GM18517 (cell line): ENCODE results near the gene UBAC2.
A peak's percentile ranks its signal among the peaks of the same experiment; 100 is the strongest.

Source experiments
- ATAC-seq: cut with Tn5 transposase; IDR thresholded peaks from one replicate; pipeline ENCODE4 v1.9.1; 2021; ENCODE audit warnings: mild to moderate bottlenecking, moderate library complexity; ENCODE audit not compliant: unreplicated experiment

Gene UBAC2

GRCh38 chr13:99307648-99308339 is 107.1 kb downstream of the UBAC2 start:
- ATAC-seq, result no peak

- ATAC-seq, result no peak
Measured at GRCh38 chr13:99308471-99309087, 107.9 kb downstream of the UBAC2 start.

- ATAC-seq, result peak; percentile 51
Measured at GRCh38 chr13:99310382-99311031, 109.9 kb downstream of the UBAC2 start.

- ATAC-seq, result no peak
Measured at GRCh38 chr13:99311137-99311536, 110.5 kb downstream of the UBAC2 start.

GRCh38 chr13:99311748-99312492 is 111.3 kb downstream of the UBAC2 start:
- ATAC-seq, result no peak

GRCh38 chr13:99312493-99312883 is 111.8 kb downstream of the UBAC2 start:
- ATAC-seq, result no peak

- ATAC-seq, result no peak
Measured at GRCh38 chr13:99313501-99313900, 112.8 kb downstream of the UBAC2 start.

- ATAC-seq, result no peak
Measured at GRCh38 chr13:99313941-99314340, 113.3 kb downstream of the UBAC2 start.

- ATAC-seq, result no peak
Measured at GRCh38 chr13:99314640-99315176, 114.1 kb downstream of the UBAC2 start.

- no peak for ATAC-seq
Measured at GRCh38 chr13:99315186-99315585, 114.5 kb downstream of the UBAC2 start.

GRCh38 chr13:99316224-99316623 is 115.6 kb downstream of the UBAC2 start:
- no peak for ATAC-seq

GRCh38 chr13:99316657-99317256 is 116.1 kb downstream of the UBAC2 start:
- no peak for ATAC-seq

- no peak for ATAC-seq
Measured at GRCh38 chr13:99320693-99321481, 120.2 kb downstream of the UBAC2 start.

- ATAC-seq, result no peak
Measured at GRCh38 chr13:99321709-99322108, 121.1 kb downstream of the UBAC2 start.

- peak; percentile 93 for ATAC-seq
Measured at GRCh38 chr13:99322297-99323103, 121.8 kb downstream of the UBAC2 start.

- ATAC-seq, result no peak
Measured at GRCh38 chr13:99323488-99323887, 122.8 kb downstream of the UBAC2 start.

GRCh38 chr13:99326012-99326411 is 125.4 kb downstream of the UBAC2 start:
- ATAC-seq, result no peak

- no peak for ATAC-seq
Measured at GRCh38 chr13:99327126-99327525, 126.5 kb downstream of the UBAC2 start.

- no peak for ATAC-seq
Measured at GRCh38 chr13:99327761-99328160, 127.1 kb downstream of the UBAC2 start.
